Measurements from ENCODE around the gene CA12.
"Not testable (repeated sequence)": the region's sequence is repeated elsewhere in the genome, so short reads cannot be mapped to it uniquely, and the experiment has no call there.

The CA12 gene

GRCh38 chr15:63420333-63420747 is 38.7 kb upstream of the CA12 start:
- TF ChIP-seq CTCF (IDR thresholded peaks at IDR 0.05; ENCODE audit: extremely low read depth, missing control alignments): no peak
- no peak for DNase-seq (ENCODE audit: low spot score)

GRCh38 chr15:63418811-63419210 is 37.2 kb upstream of the CA12 start:
- no peak for DNase-seq (ENCODE audit: low spot score)
- no peak for TF ChIP-seq CTCF (IDR thresholded peaks at IDR 0.05; ENCODE audit: extremely low read depth, missing control alignments)

GRCh38 chr15:63417721-63418120 is 36.1 kb upstream of the CA12 start:
- no peak for TF ChIP-seq CTCF (IDR thresholded peaks at IDR 0.05; ENCODE audit: extremely low read depth, missing control alignments)
- DNase-seq (ENCODE audit: low spot score): no peak

- DNase-seq (ENCODE audit: low spot score): not testable (repeated sequence)
These were observed 35.6 kb upstream of the CA12 start for GRCh38 chr15:63417274-63417673.

- no peak for DNase-seq (ENCODE audit: low spot score)
- TF ChIP-seq CTCF (IDR thresholded peaks at IDR 0.05; ENCODE audit: extremely low read depth, missing control alignments): no peak
These were observed 33.0 kb upstream of the CA12 start for GRCh38 chr15:63414474-63415120.

- TF ChIP-seq CTCF (IDR thresholded peaks at IDR 0.05; ENCODE audit: extremely low read depth, missing control alignments): no peak
- DNase-seq (ENCODE audit: low spot score): no peak
These were observed 30.9 kb upstream of the CA12 start for GRCh38 chr15:63412551-63412950.

- no peak for DNase-seq (ENCODE audit: low spot score)
- no peak for TF ChIP-seq CTCF (IDR thresholded peaks at IDR 0.05; ENCODE audit: extremely low read depth, missing control alignments)
These were observed 30.2 kb upstream of the CA12 start for GRCh38 chr15:63411866-63412265.

GRCh38 chr15:63409179-63409578 is 27.5 kb upstream of the CA12 start:
- TF ChIP-seq CTCF (IDR thresholded peaks at IDR 0.05; ENCODE audit: extremely low read depth, missing control alignments): no peak
- DNase-seq (ENCODE audit: low spot score): no peak

Data from GM20000 (cell line).